Epithelial cell of proximal tubule (primary cell): ENCODE measurements around the gene MLKL. TPM values are rescaled to one million over a fixed set of nuclear protein-coding genes. Genes with fewer than 3 reads are reported as not detected.

Experiments used
- DNase-seq: peaks from one replicate; pipeline ENCODE4 v3.0.0-alpha.2; 2011; ENCODE audit warnings: low read depth
- H3K4me3 ChIP-seq: 2 replicates; pipeline ENCODE4 v1.5.1; 2011; ENCODE audit warnings: low read depth, mild to moderate bottlenecking, low read length
- CTCF ChIP-seq: conservative IDR thresholded peaks from 2 replicates; pipeline ENCODE4 v1.5.1; 2012; ENCODE audit warnings: low read depth, mild to moderate bottlenecking, low read length
- total RNA-seq: library from RNA; depleted of rRNA; stranded (reverse); fragments of >200 nt; gene quantifications from 2 replicates; pipeline ENCODE4 v1.2.3, GENCODE V29; 2015

The MLKL gene
- total RNA-seq, 1 donor from 2014 or later: 16.9 TPM

GRCh38 chr16:74738816-74739215, 38.2 kb upstream of the MLKL start:
- no peak for DNase-seq
- TF ChIP-seq CTCF: no peak
- no peak overlapping the region for H3K4me3 ChIP-seq

GRCh38 chr16:74738113-74738541, 37.5 kb upstream of the MLKL start:
- TF ChIP-seq CTCF: no peak
- no peak overlapping the region for H3K4me3 ChIP-seq
- DNase-seq: no peak

GRCh38 chr16:74737521-74737920, 36.9 kb upstream of the MLKL start:
- H3K4me3 ChIP-seq: no peak overlapping the region
- DNase-seq: no peak
- no peak for TF ChIP-seq CTCF

- no peak for DNase-seq
Measured at GRCh38 chr16:74736531-74737157, 36.0 kb upstream of the MLKL start.

GRCh38 chr16:74735554-74735953, 34.9 kb upstream of the MLKL start:
- DNase-seq: no peak
- TF ChIP-seq CTCF: no peak
- H3K4me3 ChIP-seq: no peak overlapping the region

More at GRCh38 chr16:74736531-74737157, 36.0 kb upstream of the MLKL start:
- H3K4me3 ChIP-seq: no peak overlapping the region
- no peak for TF ChIP-seq CTCF

GRCh38 chr16:74735162-74735452, 34.4 kb upstream of the MLKL start:
- DNase-seq: no peak

More at GRCh38 chr16:74735162-74735452, 34.4 kb upstream of the MLKL start:
- no peak for TF ChIP-seq CTCF
- H3K4me3 ChIP-seq: no peak overlapping the region
